Naive thymus-derived CD4-positive, alpha-beta T cell (primary cell): ENCODE data around the gene HOXA10. TPM values are rescaled to one million over a fixed set of nuclear protein-coding genes. Genes with fewer than 3 reads are reported as not detected.
A peak's percentile ranks its signal among the peaks of the same experiment; 100 is the strongest.

Source experiments
- ATAC-seq: fragments of 150-1000 bp; cut with Tn5 transposase; 2 replicates; pipeline ENCODE4 v1.10.0; 2021; ENCODE audit warnings: mild to moderate bottlenecking, moderate library complexity
- CTCF ChIA-PET: fragments of 350-600 bp; sonication (Branson Sonifier 250); formaldehyde crosslinking; loops from one replicate; lab custom pipeline; 2021; ENCODE audit warnings: antibody characterized with exemption; lab: Charles Lee
- POLR2A ChIA-PET: fragments of 350-600 bp; sonication (Branson Sonifier 250); formaldehyde crosslinking; loops from one replicate; lab custom pipeline; 2021; ENCODE audit warnings: antibody characterized with exemption, inconsistent platforms; lab: Charles Lee
- DNase-seq, 9 donors: peaks; one replicate each; pipeline versions ENCODE4 v3.0.0 to v3.0.0-alpha.2; 2020 to 2022; ENCODE audit warnings: mixed read lengths in 1 of 9
- H3K27ac ChIP-seq: one replicate; pipeline ENCODE4 v1.7.0; 2013; ENCODE audit warnings: mild to moderate bottlenecking, low read depth, low read length, moderate library complexity
- H3K27me3 ChIP-seq, 2 donors: one replicate each; pipeline ENCODE4 v1.7.0; 2013; ENCODE audit warnings: low read length in 2 of 2, mild to moderate bottlenecking in 2 of 2, moderate library complexity in 2 of 2; ENCODE audit not compliant: control insufficient read depth in 2 of 2, insufficient read depth in 2 of 2
- H3K36me3 ChIP-seq, 3 experiments: 1 replicate in 2 of 3; 2 replicates in 1 of 3; pipeline ENCODE4 v1.7.0; 2013; ENCODE audit warnings: low read length in 3 of 3, mild to moderate bottlenecking in 3 of 3, moderate library complexity in 1 of 3; ENCODE audit not compliant: insufficient read depth in 3 of 3, control insufficient read depth in 2 of 3
- H3K4me1 ChIP-seq, 2 donors: one replicate each; pipeline ENCODE4 v1.7.0; 2013; ENCODE audit warnings: low read length in 2 of 2, mild to moderate bottlenecking in 2 of 2, moderate library complexity in 1 of 2; ENCODE audit not compliant: control insufficient read depth in 2 of 2, insufficient read depth in 2 of 2
- H3K4me3 ChIP-seq: 2 replicates; pipeline ENCODE4 v1.7.0; 2013; ENCODE audit warnings: mild to moderate bottlenecking, low read length
- H3K9me3 ChIP-seq, 3 experiments: 1 replicate in 2 of 3; 2 replicates in 1 of 3; pipeline ENCODE4 v1.7.0; 2013; ENCODE audit warnings: low read length in 3 of 3; ENCODE audit not compliant: control insufficient read depth in 2 of 3
- H3K27ac Mint-ChIP-seq, 9 donors: one replicate each; pipeline ENCODE4 v1.8.0; 2020 to 2022; ENCODE audit warnings: mixed read lengths in 9 of 9, mild to moderate bottlenecking in 8 of 9, moderate library complexity in 5 of 9, inconsistent platforms in 2 of 9
- H3K27me3 Mint-ChIP-seq, 5 donors: one replicate each; pipeline ENCODE4 v1.8.0; 2021 to 2022; ENCODE audit warnings: mixed read lengths in 5 of 5, mild to moderate bottlenecking in 1 of 5
- H3K36me3 Mint-ChIP-seq, 5 donors: one replicate each; pipeline ENCODE4 v1.8.0; 2020 to 2022; ENCODE audit warnings: mixed read lengths in 5 of 5, mild to moderate bottlenecking in 3 of 5, inconsistent platforms in 1 of 5
- H3K4me1 Mint-ChIP-seq, 7 donors: one replicate each; pipeline ENCODE4 v1.8.0; 2020 to 2022; ENCODE audit warnings: mixed read lengths in 7 of 7, mild to moderate bottlenecking in 3 of 7, inconsistent platforms in 1 of 7
- H3K4me3 Mint-ChIP-seq, 10 donors: one replicate each; pipeline ENCODE4 v1.8.0; 2020 to 2022; ENCODE audit warnings: mild to moderate bottlenecking in 10 of 10, mixed read lengths in 10 of 10, moderate library complexity in 6 of 10, inconsistent platforms in 2 of 10
- H3K9me3 Mint-ChIP-seq, 11 donors: one replicate each; pipeline ENCODE4 v1.8.0; 2020 to 2022; ENCODE audit warnings: mixed read lengths in 11 of 11, mild to moderate bottlenecking in 4 of 11, inconsistent platforms in 1 of 11, moderate library complexity in 1 of 11
- intact Hi-C, 2 donors: fragments of 100-400 bp; cut with micrococcal nuclease; formaldehyde crosslinking; loops; one replicate each; pipeline ENCODE4 v1.15.1; 2023
- polyA plus RNA-seq, 2 donors: library from polyadenylated mRNA; unstranded; fragments of 300-500 nt; fragmentation: Illumina TruSeq; gene quantifications; one replicate each; pipeline ENCODE4 v1.2.3, GENCODE V29; 2021
- total RNA-seq, 6 experiments: library from RNA in 5 of 6; stranded (reverse) in 5 of 6; gene quantifications; 1 replicate in 5 of 6; 2 replicates in 1 of 6; pipeline ENCODE4 v1.2.3 and lab custom pipeline; 2021 to 2026

The HOXA10 gene
- total and polyA plus RNA-seq, 7 experiments from 2014 or later = 0.66 TPM; not detected in 6

DNA sequence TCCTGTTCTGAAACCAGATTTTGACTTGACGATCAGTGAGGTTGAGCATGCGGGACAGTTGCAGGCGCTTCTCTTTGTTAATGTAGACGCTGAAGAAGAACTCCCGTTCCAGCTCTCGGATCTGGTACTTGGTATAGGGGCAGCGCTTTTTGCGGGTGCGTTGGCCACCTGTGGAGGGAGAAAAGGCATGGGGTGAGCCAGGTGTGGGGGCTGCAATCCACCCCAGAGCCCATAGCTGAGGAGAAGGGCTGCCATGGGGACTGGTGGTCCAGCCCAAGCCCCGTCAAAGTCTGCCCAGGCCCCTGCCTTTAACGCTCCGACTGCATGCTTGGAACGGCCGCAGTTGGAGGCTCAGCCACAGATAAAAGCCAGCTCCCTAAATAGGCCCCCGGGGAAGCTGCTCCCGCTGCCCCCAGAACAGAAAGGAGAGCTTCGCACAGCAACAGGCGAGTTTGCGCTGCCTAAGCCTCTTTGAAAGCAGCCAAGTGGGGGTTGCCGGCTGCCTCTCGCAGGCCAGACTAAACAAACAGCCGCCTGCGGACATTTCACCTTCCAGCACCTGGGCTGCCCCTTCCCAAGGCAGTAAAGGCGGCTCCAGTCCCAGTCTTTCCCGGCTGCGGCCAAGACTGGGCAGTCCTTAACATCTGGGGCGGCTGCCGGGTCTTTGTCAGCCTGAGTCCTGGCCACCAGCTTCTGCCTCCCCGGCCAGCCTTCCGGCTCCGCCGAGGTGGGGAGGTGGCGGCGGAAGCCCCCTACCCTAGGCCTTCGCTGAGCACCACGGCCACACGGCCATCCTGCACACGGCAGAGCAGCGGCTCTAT is 9.0 kb upstream of the HOXA10 start:
- intact Hi-C loops = no loop called here
- CTCF ChIA-PET = interaction anchor here (0.6 to 1.6 kb wide), 4 partner anchors 10 to 503 kb away, joined by 3 to 4 read pairs (median 3); no protein-coding TSS in a partner anchor
- peaks cover 22 to 48% (median 39%) of the 10 kb centered on the region in 7 donors for H3K4me1 Mint-ChIP-seq
- Histone ChIP-seq H3K27ac (no peak overlapping the region), H3K4me3 (no peak overlapping the region), H3K27me3 (peaks cover 46 to 84% of the 10 kb centered on the region in 2 donors), H3K9me3 (no peaks in the 10 kb centered on the region), H3K36me3 (no peaks in the 10 kb centered on the region), H3K4me1 (peaks cover 27 to 41% of the 10 kb centered on the region in 2 donors)
- peak overlapping the region in 4 of 9 donors; percentile 31 to 80 (median 60) for H3K27ac Mint-ChIP-seq
- H3K9me3 Mint-ChIP-seq = peaks cover 0 to 14% (median 0%) of the 10 kb centered on the region in 11 donors
- POLR2A ChIA-PET = interaction anchor here (0.7 to 1.3 kb wide), 2 partner anchors 15 to 59 kb away, joined by 3 to 7 read pairs; partner anchors contain the start of gene EVX1
- no peaks in the 10 kb centered on the region for H3K36me3 Mint-ChIP-seq
- DNase-seq (peak in 2 of 9 donors; percentile 7 to 22), ATAC-seq (no peak)
- H3K4me3 Mint-ChIP-seq = peak overlapping the region in 2 of 10 donors; percentile 78 to 87
- H3K27me3 Mint-ChIP-seq = peaks cover 79 to 91% (median 83%) of the 10 kb centered on the region in 5 donors

DNA sequence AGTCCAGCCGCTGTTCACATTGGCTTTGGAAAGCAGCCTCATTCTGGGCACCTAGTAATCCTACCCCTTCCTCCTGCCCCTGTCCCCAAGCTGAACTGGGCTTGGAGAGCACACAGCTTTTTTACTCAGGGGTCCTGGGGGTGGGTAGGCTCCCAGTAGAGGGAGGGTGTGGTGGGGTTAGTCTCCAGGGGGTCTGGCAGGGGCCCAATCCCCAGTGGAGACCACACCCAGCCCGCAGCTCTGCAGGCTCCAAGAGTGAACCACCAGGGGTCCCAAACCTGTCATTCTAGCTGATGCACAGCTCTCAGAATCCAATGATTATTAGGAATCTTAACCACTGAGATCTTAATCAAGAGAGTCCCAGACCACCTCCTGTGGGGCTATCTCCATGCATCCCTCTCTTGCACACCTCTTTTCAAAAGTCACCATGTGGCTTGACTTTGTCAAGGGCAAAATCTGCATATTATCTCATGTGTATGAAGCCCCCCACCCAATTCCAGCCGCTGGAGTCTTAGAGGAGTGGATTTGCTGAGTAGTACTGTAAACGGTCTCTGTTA is 8.2 kb upstream of the HOXA10 start:
- Mint-ChIP-seq H3K4me1 (peaks cover 17 to 41% (median 31%) of the 10 kb centered on the region in 7 donors), H3K27me3 (peaks cover 79 to 91% (median 81%) of the 10 kb centered on the region in 5 donors), H3K9me3 (peaks cover 0 to 14% (median 0%) of the 10 kb centered on the region in 11 donors), H3K4me3 (peak overlapping the region in 1 of 10 donors; percentile 87), H3K36me3 (no peaks in the 10 kb centered on the region), H3K27ac (peak overlapping the region in 2 of 9 donors; percentile 69 to 80)
- H3K27me3 ChIP-seq = peaks cover 40 to 77% of the 10 kb centered on the region in 2 donors
- POLR2A ChIA-PET = no interaction called here
- CTCF ChIA-PET = interaction anchor here (1.6 kb wide), 1 partner anchor 9 kb away, joined by 4 read pairs; no protein-coding TSS in a partner anchor
- H3K27ac ChIP-seq = no peak overlapping the region
- no peak for ATAC-seq
- DNase-seq = no peak
- H3K9me3 ChIP-seq = no peaks in the 10 kb centered on the region
- H3K4me1 ChIP-seq = peaks cover 22 to 34% of the 10 kb centered on the region in 2 donors
- intact Hi-C loops = no loop called here
- H3K4me3 ChIP-seq = no peak overlapping the region
- H3K36me3 ChIP-seq = no peaks in the 10 kb centered on the region

DNA sequence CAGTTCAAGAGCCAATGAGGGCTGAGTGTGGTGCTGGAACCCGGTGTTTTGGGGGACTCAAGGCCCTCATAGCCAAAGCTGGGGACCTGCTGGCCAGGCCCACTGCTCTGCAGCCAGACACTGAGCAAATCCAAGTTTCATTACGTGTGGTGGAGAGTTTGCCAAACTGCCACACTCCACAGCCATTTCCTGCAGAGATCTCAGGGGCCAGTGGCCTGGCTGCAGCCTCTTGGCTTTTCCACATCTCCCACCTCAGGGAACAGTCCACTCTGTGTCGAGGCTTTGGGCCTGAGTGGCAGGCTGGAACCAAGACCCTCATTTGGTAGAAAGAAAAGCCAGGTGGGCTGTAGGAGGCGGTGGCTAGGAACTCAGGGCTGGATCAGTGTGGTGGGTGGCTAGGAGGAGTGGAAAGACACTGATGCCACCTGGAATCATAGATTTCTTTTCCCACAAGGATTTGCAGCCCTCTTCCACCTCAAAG is 7.7 kb upstream of the HOXA10 start:
- Histone ChIP-seq H3K9me3 (no peaks in the 10 kb centered on the region), H3K36me3 (no peaks in the 10 kb centered on the region), H3K27me3 (peaks cover 35 to 72% of the 10 kb centered on the region in 2 donors), H3K4me3 (no peak overlapping the region), H3K4me1 (peaks cover 21 to 30% of the 10 kb centered on the region in 2 donors), H3K27ac (no peak overlapping the region)
- no peak for ATAC-seq
- H3K27me3 Mint-ChIP-seq = peaks cover 76 to 86% (median 79%) of the 10 kb centered on the region in 5 donors
- no peak overlapping the region for H3K27ac Mint-ChIP-seq
- H3K4me3 Mint-ChIP-seq = no peak overlapping the region
- intact Hi-C loops = no loop called here
- H3K4me1 Mint-ChIP-seq = peaks cover 17 to 36% (median 29%) of the 10 kb centered on the region in 7 donors
- H3K9me3 Mint-ChIP-seq = peaks cover 0 to 10% (median 0%) of the 10 kb centered on the region in 11 donors
- DNase-seq = peak in 1 of 9 donors; percentile 4
- CTCF ChIA-PET = interaction anchor here (1.6 kb wide), 1 partner anchor 8 kb away, joined by 4 read pairs; no protein-coding TSS in a partner anchor
- POLR2A ChIA-PET = no interaction called here
- no peaks in the 10 kb centered on the region for H3K36me3 Mint-ChIP-seq

DNA sequence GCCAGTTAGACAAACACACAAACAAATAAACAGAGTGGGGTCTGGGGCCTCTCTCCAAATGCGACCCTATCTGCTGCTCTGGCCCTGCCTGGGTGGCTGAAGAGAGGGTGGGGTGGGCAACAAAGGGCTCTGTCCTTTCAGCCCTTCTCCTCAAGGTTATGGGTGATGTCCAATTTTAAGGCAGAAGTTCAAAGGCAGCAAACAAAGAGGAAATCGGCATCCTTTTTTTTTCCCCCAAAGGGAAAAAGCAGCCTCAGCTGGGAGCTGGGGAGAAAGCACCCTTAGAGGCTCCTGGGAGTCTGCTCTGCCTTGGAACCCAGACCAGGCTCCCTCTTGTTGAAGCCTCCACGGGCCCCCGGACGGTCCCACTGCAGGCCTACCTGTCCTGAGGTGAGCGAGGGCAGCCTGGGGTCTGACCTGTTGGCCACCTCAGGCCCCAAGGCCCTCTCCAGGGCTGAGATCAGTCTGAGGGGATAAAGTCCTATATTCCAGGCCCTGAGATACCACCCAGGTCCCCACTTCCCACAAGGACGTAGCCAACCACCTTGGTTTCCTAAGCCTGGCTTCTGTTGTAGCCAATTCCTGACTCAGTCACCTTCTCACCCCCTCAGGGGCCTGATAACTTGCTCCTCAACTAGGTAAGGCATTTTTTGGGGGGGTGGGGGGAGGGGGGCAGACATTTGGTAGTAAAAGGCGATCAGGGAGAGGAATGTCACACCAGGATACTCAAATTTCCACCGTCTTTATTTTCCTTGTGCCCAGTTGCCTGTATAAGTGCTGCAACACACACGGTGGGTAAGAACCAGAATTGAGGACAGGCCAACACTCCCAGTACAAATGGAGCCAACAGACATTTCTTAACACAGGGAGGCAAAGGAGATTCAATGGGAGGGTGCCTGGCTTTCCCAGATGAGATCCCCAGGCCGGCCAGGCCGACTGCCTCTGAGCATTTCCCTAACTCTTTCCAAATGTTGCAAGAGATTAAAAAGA is 6.6 kb upstream of the HOXA10 start:
- Histone ChIP-seq H3K27me3 (peaks cover 27 to 61% of the 10 kb centered on the region in 2 donors), H3K9me3 (no peaks in the 10 kb centered on the region), H3K36me3 (no peaks in the 10 kb centered on the region), H3K4me1 (peaks cover 10 to 28% of the 10 kb centered on the region in 2 donors), H3K4me3 (no peak overlapping the region), H3K27ac (no peak overlapping the region)
- Mint-ChIP-seq H3K4me1 (peaks cover 8 to 26% (median 22%) of the 10 kb centered on the region in 7 donors), H3K4me3 (peak overlapping the region in 4 of 10 donors; percentile 14 to 44 (median 22)), H3K36me3 (no peaks in the 10 kb centered on the region), H3K27me3 (peaks cover 70 to 83% (median 79%) of the 10 kb centered on the region in 5 donors), H3K27ac (no peak overlapping the region), H3K9me3 (peaks cover 0 to 6% (median 0%) of the 10 kb centered on the region in 11 donors)
- ChIA-PET CTCF (interaction anchor here (0.5 to 1.8 kb wide), 3 partner anchors 9 to 791 kb away, joined by 3 to 8 read pairs (median 4); no protein-coding TSS in a partner anchor), POLR2A (no interaction called here)
- ATAC-seq (no peak), DNase-seq (peak in 1 of 9 donors; percentile 2)
- intact Hi-C loops = no loop called here

DNA sequence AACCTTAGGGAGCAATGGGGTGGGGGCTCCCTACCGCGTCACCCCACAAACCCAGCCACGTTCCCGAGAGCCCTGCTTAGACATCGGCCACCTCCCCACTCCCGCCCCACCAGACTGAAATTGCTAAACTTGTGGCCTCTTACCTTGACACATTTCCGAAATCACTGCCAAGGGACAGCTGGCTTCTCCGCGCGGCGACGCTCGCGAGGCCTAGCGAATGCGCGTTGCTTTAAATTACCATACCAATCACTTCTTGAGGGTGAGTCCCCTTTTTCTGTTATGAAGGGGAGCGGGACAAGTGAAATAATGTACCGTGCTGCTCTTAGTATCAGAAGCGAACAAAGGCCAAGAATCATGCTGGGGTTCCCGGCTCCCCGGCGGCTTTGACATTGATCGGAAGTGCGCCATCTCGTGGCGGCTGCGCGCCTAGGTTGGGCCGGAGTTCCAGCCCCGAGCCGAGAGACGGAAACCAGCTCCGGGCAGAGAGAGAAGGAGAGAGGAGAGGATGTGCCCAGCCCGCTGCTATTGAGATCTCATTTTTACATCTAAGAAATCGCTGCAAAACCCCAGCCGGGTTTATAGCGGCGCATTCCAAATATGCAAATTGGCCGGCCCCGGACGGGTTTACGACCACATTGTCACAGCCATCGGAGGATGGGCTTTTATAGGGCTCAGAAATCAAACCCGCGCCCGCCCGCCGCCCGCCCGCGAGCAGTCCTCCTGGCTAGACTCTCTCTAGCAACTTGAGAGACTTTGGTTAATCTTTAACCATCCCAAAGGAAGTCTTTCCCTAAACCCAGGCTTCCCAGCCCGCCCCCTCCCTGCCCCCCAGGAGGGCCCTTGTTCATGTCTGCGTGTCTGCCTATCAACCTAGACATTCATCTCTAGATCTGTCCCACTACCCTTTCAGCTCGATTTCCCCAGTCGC is 5.6 kb upstream of the HOXA10 start:
- no peaks in the 10 kb centered on the region for H3K36me3 Mint-ChIP-seq
- no peak overlapping the region for H3K4me3 ChIP-seq
- ChIA-PET POLR2A (interaction anchor here (1.4 kb wide), 1 partner anchor 19 kb away, joined by 4 read pairs; no protein-coding TSS in a partner anchor), CTCF (interaction anchor here (0.5 to 1.8 kb wide), 8 partner anchors 10 to 792 kb away, joined by 3 to 8 read pairs (median 4); no protein-coding TSS in a partner anchor)
- H3K27me3 ChIP-seq = peaks cover 27 to 58% of the 10 kb centered on the region in 2 donors
- peak overlapping the region in 2 of 9 donors; percentile 14 to 34 for H3K27ac Mint-ChIP-seq
- peaks cover 7 to 18% of the 10 kb centered on the region in 2 donors for H3K4me1 ChIP-seq
- DNase-seq (peak in 5 of 9 donors; percentile 48 to 73 (median 64)), ATAC-seq (peak; percentile 86)
- H3K4me3 Mint-ChIP-seq = peak overlapping the region in 9 of 10 donors; percentile 14 to 64 (median 49)
- intact Hi-C loops = no loop called here
- peaks cover 6 to 19% (median 13%) of the 10 kb centered on the region in 7 donors for H3K4me1 Mint-ChIP-seq
- H3K27ac ChIP-seq = no peak overlapping the region
- peaks cover 70 to 82% (median 79%) of the 10 kb centered on the region in 5 donors for H3K27me3 Mint-ChIP-seq
- H3K36me3 ChIP-seq = no peaks in the 10 kb centered on the region
- no peaks in the 10 kb centered on the region for H3K9me3 ChIP-seq
- H3K9me3 Mint-ChIP-seq = peaks cover 0 to 2% (median 0%) of the 10 kb centered on the region in 11 donors
